HFFc6 (cell line): Measurements from ENCODE around the gene RPS6KA5. TPM values are rescaled to one million over a fixed set of nuclear protein-coding genes. Genes with fewer than 3 reads are reported as not detected.

Source experiments
- DNase-seq: peaks from one replicate; pipeline ENCODE4 v3.0.0-alpha.2; 2018
- H3K27ac Mint-ChIP-seq: 2 replicates; pipeline ENCODE4 v1.8.0; 2020; ENCODE audit warnings: mild to moderate bottlenecking, mixed read lengths
- H3K27me3 Mint-ChIP-seq: 2 replicates; pipeline ENCODE4 v1.8.0; 2021; ENCODE audit warnings: mild to moderate bottlenecking, moderate library complexity, mixed read lengths; ENCODE audit not compliant: insufficient read depth
- H3K36me3 Mint-ChIP-seq: 2 replicates; pipeline ENCODE4 v1.8.0; 2021; ENCODE audit warnings: low read depth, mixed read lengths
- H3K4me1 Mint-ChIP-seq: 2 replicates; pipeline ENCODE4 v1.8.0; 2020; ENCODE audit warnings: low read depth, mixed read lengths
- H3K4me3 Mint-ChIP-seq: 2 replicates; pipeline ENCODE4 v1.8.0; 2020; ENCODE audit warnings: mild to moderate bottlenecking, moderate library complexity, mixed read lengths
- H3K9me3 Mint-ChIP-seq: 2 replicates; pipeline ENCODE4 v1.8.0; 2020; ENCODE audit warnings: mild to moderate bottlenecking, mixed read lengths
- CTCF ChIP-seq: fragments of 200-600 bp; sonication (generic); IDR thresholded peaks from 2 replicates; pipeline ENCODE4 v1.5.0; 2021; ENCODE audit warnings: antibody characterized with exemption, mild to moderate bottlenecking
- total RNA-seq, 6 experiments: library from RNA; stranded (reverse); fragmentation: NEBNext Ultra II Directional; extraction: Animal tissue kit (Norgen Biotek cat#: 25700); gene quantifications; 2 replicates in 1 of 6; 3 replicates in 5 of 6; pipeline ENCODE4 v1.2.3, GENCODE V29; 2021

RPS6KA5 gene
- total RNA-seq, 6 experiments from 2014 or later = 0.36 to 0.91 (median 0.48) TPM

GRCh38 chr14:90883197-90883596 lies 177.2 kb downstream of the RPS6KA5 start:
- H3K27ac Mint-ChIP-seq = peak overlapping the region; percentile 77
- DNase-seq = no peak
- H3K9me3 Mint-ChIP-seq = peaks cover 14% of the 10 kb centered on the region
- peaks cover 16% of the 10 kb centered on the region for H3K4me1 Mint-ChIP-seq
- TF ChIP-seq CTCF = no peak
- peaks cover 5% of the 10 kb centered on the region for H3K27me3 Mint-ChIP-seq
- H3K36me3 Mint-ChIP-seq = peaks cover 21% of the 10 kb centered on the region
- no peak overlapping the region for H3K4me3 Mint-ChIP-seq

GRCh38 chr14:90880282-90880681 lies 180.2 kb downstream of the RPS6KA5 start:
- Mint-ChIP-seq H3K36me3 (peaks cover 21% of the 10 kb centered on the region), H3K9me3 (peaks cover 14% of the 10 kb centered on the region), H3K4me3 (no peak overlapping the region), H3K27ac (no peak overlapping the region), H3K4me1 (peaks cover 16% of the 10 kb centered on the region), H3K27me3 (peaks cover 8% of the 10 kb centered on the region)
- no peak for TF ChIP-seq CTCF
- DNase-seq = no peak

- TF ChIP-seq CTCF = no peak
- Mint-ChIP-seq H3K4me1 (peaks cover 21% of the 10 kb centered on the region), H3K4me3 (no peak overlapping the region), H3K27ac (no peak overlapping the region), H3K9me3 (no peaks in the 10 kb centered on the region), H3K36me3 (no peaks in the 10 kb centered on the region), H3K27me3 (peaks cover 13% of the 10 kb centered on the region)
- no peak for DNase-seq
Measured at GRCh38 chr14:90874599-90874998, 185.8 kb downstream of the RPS6KA5 start.

GRCh38 chr14:90871605-90872233 lies 188.7 kb downstream of the RPS6KA5 start:
- H3K9me3 Mint-ChIP-seq = no peaks in the 10 kb centered on the region
- peaks cover 6% of the 10 kb centered on the region for H3K27me3 Mint-ChIP-seq
- H3K27ac Mint-ChIP-seq = no peak overlapping the region
- DNase-seq = peak; percentile 26
- peaks cover 21% of the 10 kb centered on the region for H3K4me1 Mint-ChIP-seq
- no peak for TF ChIP-seq CTCF
- no peak overlapping the region for H3K4me3 Mint-ChIP-seq
- H3K36me3 Mint-ChIP-seq = no peaks in the 10 kb centered on the region

- peaks cover 21% of the 10 kb centered on the region for H3K4me1 Mint-ChIP-seq
- H3K36me3 Mint-ChIP-seq = no peaks in the 10 kb centered on the region
- no peaks in the 10 kb centered on the region for H3K9me3 Mint-ChIP-seq
- no peak for DNase-seq
- TF ChIP-seq CTCF = no peak
- H3K27ac Mint-ChIP-seq = no peak overlapping the region
- no peak overlapping the region for H3K4me3 Mint-ChIP-seq
- peaks cover 5% of the 10 kb centered on the region for H3K27me3 Mint-ChIP-seq
Measured at GRCh38 chr14:90870950-90871604, 189.4 kb downstream of the RPS6KA5 start.
